ENCODE results near the gene TBC1D1.

Gene TBC1D1

DNA sequence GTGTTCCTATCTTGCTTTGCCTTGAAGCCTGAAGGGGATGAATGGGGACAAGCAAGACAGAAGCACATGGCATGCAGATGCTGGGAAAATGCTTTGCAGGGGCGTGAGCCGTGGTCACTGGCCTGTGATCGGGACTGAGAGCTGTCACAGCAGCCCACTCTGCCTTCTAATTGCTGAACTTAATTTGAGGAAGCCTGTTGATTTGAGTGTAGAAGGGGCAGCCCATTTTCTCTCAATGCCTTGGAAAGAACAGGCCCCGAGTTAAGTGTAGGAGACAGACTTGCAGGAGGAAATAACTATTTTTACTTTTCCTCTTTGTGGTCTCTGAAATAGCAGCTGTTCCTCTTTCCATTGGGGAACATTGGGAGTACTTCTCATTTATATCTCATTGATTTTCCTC is 26.1 kb upstream of the TBC1D1 start:
- TF ChIP-seq, protein P1, sequence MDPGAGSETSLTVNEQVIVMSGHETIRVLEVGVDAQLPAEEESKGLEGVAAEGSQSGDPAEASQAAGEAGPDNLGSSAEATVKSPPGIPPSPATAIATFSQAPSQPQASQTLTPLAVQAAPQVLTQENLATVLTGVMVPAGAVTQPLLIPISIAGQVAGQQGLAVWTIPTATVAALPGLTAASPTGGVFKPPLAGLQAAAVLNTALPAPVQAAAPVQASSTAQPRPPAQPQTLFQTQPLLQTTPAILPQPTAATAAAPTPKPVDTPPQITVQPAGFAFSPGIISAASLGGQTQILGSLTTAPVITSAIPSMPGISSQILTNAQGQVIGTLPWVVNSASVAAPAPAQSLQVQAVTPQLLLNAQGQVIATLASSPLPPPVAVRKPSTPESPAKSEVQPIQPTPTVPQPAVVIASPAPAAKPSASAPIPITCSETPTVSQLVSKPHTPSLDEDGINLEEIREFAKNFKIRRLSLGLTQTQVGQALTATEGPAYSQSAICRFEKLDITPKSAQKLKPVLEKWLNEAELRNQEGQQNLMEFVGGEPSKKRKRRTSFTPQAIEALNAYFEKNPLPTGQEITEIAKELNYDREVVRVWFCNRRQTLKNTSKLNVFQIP (CRISPR knock-in tag; IDR thresholded peaks at IDR 0.05; ENCODE audit: borderline replicate concordance, low read depth), result no peak
- no peak for TF ChIP-seq ZNF70 (CRISPR knock-in tag; IDR thresholded peaks at IDR 0.05)
- TF ChIP-seq, protein P2, sequence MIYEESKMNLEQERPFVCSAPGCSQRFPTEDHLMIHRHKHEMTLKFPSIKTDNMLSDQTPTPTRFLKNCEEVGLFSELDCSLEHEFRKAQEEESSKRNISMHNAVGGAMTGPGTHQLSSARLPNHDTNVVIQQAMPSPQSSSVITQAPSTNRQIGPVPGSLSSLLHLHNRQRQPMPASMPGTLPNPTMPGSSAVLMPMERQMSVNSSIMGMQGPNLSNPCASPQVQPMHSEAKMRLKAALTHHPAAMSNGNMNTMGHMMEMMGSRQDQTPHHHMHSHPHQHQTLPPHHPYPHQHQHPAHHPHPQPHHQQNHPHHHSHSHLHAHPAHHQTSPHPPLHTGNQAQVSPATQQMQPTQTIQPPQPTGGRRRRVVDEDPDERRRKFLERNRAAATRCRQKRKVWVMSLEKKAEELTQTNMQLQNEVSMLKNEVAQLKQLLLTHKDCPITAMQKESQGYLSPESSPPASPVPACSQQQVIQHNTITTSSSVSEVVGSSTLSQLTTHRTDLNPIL (CRISPR knock-in tag; IDR thresholded peaks at IDR 0.05; ENCODE audit: low read depth), result no peak
- no peak for ATAC-seq

DNA sequence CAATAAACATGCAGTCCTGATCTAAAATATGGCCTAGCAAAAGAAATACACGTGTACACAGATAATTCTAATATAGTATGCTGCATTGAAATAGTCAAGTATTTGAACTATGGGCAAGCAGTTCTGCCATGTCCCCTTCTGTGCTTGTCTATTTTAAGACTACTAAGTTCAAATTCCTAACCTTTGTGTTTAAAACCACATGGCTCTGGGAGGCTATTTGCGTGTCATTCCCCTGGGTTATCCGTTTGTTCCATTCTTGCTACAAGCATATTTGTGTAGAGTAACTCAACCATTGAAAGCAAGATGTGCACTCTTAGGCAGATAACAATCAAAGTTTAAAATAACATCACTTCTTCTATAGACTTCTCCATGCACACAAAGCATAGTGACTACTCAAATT is 25.4 kb upstream of the TBC1D1 start:
- no peak for TF ChIP-seq ARNTL (CRISPR knock-in tag; IDR thresholded peaks at IDR 0.05; ENCODE audit: borderline replicate concordance, low read depth)
- TF ChIP-seq ESRRG (CRISPR knock-in tag; IDR thresholded peaks at IDR 0.05), result no peak
- TF ChIP-seq ZC3H10 (CRISPR knock-in tag; IDR thresholded peaks at IDR 0.05), result no peak
- TF ChIP-seq ZFP30 (CRISPR knock-in tag; IDR thresholded peaks at IDR 0.05), result no peak
- no peak for TF ChIP-seq CSDC2 (CRISPR knock-in tag; IDR thresholded peaks at IDR 0.05)
- TF ChIP-seq ZNF8 (CRISPR knock-in tag; IDR thresholded peaks at IDR 0.05), result no peak
- no peak for ATAC-seq

DNA sequence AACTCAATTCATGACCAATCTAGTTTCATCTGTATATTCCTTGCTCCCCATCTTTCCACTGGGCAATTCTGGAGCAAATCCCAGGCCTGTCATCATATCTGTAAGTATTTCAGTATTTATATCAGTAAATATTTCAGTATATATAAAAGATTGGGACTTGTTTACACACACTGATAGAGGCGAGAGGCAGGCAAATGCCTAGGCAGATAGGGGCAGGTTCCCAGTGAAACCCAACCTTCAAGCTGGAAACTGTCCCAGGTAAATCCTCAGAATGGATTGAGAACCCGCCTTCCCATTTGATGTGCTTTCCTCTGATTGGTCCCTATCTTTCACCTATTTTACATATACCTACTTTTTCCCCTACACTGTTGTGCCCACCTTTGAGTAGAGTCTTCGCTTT is 23.8 kb upstream of the TBC1D1 start:
- TF ChIP-seq RARB (CRISPR knock-in tag; IDR thresholded peaks at IDR 0.05), result no peak
- no peak for ATAC-seq

DNA sequence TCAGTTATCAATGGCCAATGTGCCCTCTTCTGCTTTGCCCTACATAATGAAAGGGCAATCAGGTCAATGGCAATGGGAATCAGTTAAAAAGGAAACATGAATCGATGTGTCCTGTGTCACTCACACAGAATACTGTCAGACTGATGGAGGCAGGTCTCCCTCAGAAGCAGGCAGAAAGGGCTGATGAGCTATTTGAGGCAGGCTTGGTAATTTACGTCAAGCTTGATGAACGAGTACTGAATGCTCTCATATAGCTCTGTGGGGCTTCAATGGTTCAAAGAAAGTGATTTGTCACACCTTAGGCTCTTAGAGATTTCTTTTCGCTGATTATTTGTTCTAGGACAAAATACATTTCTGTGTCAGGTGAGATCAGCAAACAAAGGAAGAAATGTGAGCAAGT is 22.6 kb upstream of the TBC1D1 start:
- no peak for ATAC-seq
- TF ChIP-seq, protein P2 (CRISPR knock-in tag; IDR thresholded peaks at IDR 0.05; ENCODE audit: low read depth), result no peak
- no peak for TF ChIP-seq GLIS3 (CRISPR knock-in tag; IDR thresholded peaks at IDR 0.05)

DNA sequence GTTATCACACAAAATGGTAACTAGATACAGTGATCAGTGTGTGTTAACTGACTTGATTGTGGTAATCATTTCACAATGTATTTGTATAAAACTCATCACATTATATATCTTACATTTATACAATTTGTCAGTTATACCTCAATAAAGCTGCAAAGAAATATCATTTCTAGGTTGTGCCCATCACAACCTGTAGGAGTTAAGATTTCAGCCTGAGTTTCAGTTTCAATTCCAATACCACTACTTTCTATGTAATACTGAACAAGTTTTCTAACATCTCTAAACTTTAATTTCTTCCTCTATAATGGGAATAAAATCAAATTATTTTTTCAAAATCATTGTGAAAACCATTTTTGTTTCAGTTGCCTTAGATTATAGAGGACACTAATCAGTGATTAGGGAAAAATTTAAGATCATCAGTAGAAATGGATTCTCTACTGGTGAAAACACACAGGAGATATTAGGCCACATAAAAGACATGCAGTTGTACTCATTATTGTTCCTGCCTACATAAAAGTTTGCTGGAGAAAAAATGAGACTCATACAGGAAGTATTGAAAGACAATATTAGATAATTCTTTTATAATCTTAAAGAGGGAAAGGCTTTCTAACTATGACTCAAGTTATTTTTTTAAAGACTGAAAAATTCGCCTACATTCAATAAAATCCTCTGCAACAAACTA is 18.4 kb upstream of the TBC1D1 start:
- TF ChIP-seq RARB (CRISPR knock-in tag; IDR thresholded peaks at IDR 0.05) (no peak), ZNF70 (CRISPR knock-in tag; IDR thresholded peaks at IDR 0.05) (no peak), PPARA (CRISPR knock-in tag; IDR thresholded peaks at IDR 0.05; ENCODE audit: borderline replicate concordance) (no peak), TOX (CRISPR knock-in tag; IDR thresholded peaks at IDR 0.05; ENCODE audit: borderline replicate concordance) (no peak)
- ATAC-seq, result no peak

DNA sequence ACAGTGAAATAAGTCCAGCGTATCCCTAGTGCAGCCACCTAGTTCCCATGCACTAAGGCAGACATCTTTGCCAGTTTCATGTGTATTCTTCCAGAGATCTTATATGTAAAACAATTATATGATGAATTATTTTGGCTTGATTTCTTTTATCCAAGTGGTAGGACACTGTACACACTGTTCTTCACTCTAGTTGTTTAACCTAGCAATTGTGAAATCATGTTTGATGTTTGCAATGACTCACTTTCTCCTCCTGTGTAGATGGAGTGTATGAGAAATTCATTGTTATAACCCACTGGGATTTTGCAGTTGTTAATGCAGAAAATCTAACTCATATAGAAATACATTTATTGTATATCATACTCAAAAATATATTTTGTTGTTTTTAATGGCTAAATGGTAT is 17.5 kb upstream of the TBC1D1 start:
- ATAC-seq, result no peak
- TF ChIP-seq OSR1 (CRISPR knock-in tag; IDR thresholded peaks at IDR 0.05), result no peak
- no peak for TF ChIP-seq ISL1 (CRISPR knock-in tag; IDR thresholded peaks at IDR 0.05)
- TF ChIP-seq ESRRG (CRISPR knock-in tag; IDR thresholded peaks at IDR 0.05), result no peak
- TF ChIP-seq ZNF70 (CRISPR knock-in tag; IDR thresholded peaks at IDR 0.05), result no peak
- no peak for TF ChIP-seq TOX (CRISPR knock-in tag; IDR thresholded peaks at IDR 0.05; ENCODE audit: borderline replicate concordance)
- TF ChIP-seq ARNTL (CRISPR knock-in tag; IDR thresholded peaks at IDR 0.05; ENCODE audit: borderline replicate concordance, low read depth), result no peak
- no peak for TF ChIP-seq RARB (CRISPR knock-in tag; IDR thresholded peaks at IDR 0.05)
- TF ChIP-seq ZC3H10 (CRISPR knock-in tag; IDR thresholded peaks at IDR 0.05), result no peak
- TF ChIP-seq ZFP30 (CRISPR knock-in tag; IDR thresholded peaks at IDR 0.05), result no peak
- TF ChIP-seq, protein P2 (CRISPR knock-in tag; IDR thresholded peaks at IDR 0.05; ENCODE audit: low read depth), result no peak
- TF ChIP-seq, protein P3, sequence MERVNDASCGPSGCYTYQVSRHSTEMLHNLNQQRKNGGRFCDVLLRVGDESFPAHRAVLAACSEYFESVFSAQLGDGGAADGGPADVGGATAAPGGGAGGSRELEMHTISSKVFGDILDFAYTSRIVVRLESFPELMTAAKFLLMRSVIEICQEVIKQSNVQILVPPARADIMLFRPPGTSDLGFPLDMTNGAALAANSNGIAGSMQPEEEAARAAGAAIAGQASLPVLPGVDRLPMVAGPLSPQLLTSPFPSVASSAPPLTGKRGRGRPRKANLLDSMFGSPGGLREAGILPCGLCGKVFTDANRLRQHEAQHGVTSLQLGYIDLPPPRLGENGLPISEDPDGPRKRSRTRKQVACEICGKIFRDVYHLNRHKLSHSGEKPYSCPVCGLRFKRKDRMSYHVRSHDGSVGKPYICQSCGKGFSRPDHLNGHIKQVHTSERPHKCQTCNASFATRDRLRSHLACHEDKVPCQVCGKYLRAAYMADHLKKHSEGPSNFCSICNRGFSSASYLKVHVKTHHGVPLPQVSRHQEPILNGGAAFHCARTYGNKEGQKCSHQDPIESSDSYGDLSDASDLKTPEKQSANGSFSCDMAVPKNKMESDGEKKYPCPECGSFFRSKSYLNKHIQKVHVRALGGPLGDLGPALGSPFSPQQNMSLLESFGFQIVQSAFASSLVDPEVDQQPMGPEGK (CRISPR knock-in tag; IDR thresholded peaks at IDR 0.05; ENCODE audit: borderline replicate concordance), result no peak
- TF ChIP-seq BACH2 (CRISPR knock-in tag; IDR thresholded peaks at IDR 0.05; ENCODE audit: borderline replicate concordance), result no peak
- TF ChIP-seq ZNF565 (CRISPR knock-in tag; conservative IDR thresholded peaks at IDR 0.05; ENCODE audit: low read depth), result no peak
- no peak for TF ChIP-seq ZFP3 (CRISPR knock-in tag; IDR thresholded peaks at IDR 0.05)
- TF ChIP-seq SNAI2 (CRISPR knock-in tag; IDR thresholded peaks at IDR 0.05), result no peak
- TF ChIP-seq CSDC2 (CRISPR knock-in tag; IDR thresholded peaks at IDR 0.05), result no peak
- TF ChIP-seq PPARA (CRISPR knock-in tag; IDR thresholded peaks at IDR 0.05; ENCODE audit: borderline replicate concordance), result no peak
- TF ChIP-seq, protein P4, sequence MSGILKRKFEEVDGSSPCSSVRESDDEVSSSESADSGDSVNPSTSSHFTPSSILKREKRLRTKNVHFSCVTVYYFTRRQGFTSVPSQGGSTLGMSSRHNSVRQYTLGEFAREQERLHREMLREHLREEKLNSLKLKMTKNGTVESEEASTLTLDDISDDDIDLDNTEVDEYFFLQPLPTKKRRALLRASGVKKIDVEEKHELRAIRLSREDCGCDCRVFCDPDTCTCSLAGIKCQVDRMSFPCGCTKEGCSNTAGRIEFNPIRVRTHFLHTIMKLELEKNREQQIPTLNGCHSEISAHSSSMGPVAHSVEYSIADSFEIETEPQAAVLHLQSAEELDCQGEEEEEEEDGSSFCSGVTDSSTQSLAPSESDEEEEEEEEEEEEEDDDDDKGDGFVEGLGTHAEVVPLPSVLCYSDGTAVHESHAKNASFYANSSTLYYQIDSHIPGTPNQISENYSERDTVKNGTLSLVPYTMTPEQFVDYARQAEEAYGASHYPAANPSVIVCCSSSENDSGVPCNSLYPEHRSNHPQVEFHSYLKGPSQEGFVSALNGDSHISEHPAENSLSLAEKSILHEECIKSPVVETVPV (CRISPR knock-in tag; IDR thresholded peaks at IDR 0.05), result no peak
